CD4-positive, alpha-beta T cell (primary cell): ENCODE data around the gene TIAM1. TPM values are rescaled to one million over a fixed set of nuclear protein-coding genes. Genes with fewer than 3 reads are reported as not detected.

Experiments
- ATAC-seq: fragments of 200-7000 bp; cut with Tn5 transposase; one replicate; pipeline ENCODE4 v1.10.0; 2022; ENCODE audit warnings: mild to moderate bottlenecking; ENCODE audit not compliant: poor library complexity
- CTCF ChIA-PET: fragments of 350-600 bp; sonication (Branson Sonifier 250); formaldehyde crosslinking; loops from one replicate; lab custom pipeline; 2021; ENCODE audit warnings: antibody characterized with exemption, inconsistent platforms; lab: Charles Lee
- POLR2A ChIA-PET: fragments of 350-600 bp; sonication (Branson Sonifier 250); formaldehyde crosslinking; loops from one replicate; lab custom pipeline; 2021; ENCODE audit warnings: antibody characterized with exemption, inconsistent platforms; lab: Charles Lee
- DNase-seq, 14 experiments: peaks; one replicate each; pipeline ENCODE4 v3.0.0-alpha.2; 2013 to 2020; ENCODE audit warnings: mixed read lengths in 2 of 14
- H3K27ac ChIP-seq, 2 donors: one replicate each; pipeline versions ENCODE4 v1.5.1 to v1.7.0; 2013; ENCODE audit warnings: low read length in 2 of 2, low read depth in 1 of 2, mild to moderate bottlenecking in 1 of 2
- H3K27me3 ChIP-seq, 2 experiments: 1 replicate in 1 of 2; 2 replicates in 1 of 2; pipeline versions ENCODE4 v1.6.1 to v1.7.0; 2013; ENCODE audit warnings: low read length in 2 of 2, control low read depth in 1 of 2, mild to moderate bottlenecking in 1 of 2, moderate library complexity in 1 of 2; ENCODE audit not compliant: insufficient read depth in 2 of 2, control insufficient read depth in 1 of 2
- H3K36me3 ChIP-seq: one replicate; pipeline ENCODE4 v1.6.1; 2013; ENCODE audit warnings: low read length, control low read depth; ENCODE audit not compliant: insufficient read depth
- H3K4me1 ChIP-seq: one replicate; pipeline ENCODE4 v1.6.1; 2013; ENCODE audit warnings: low read length, control low read depth; ENCODE audit not compliant: insufficient read depth
- H3K4me3 ChIP-seq: one replicate; pipeline ENCODE4 v1.5.1; 2013; ENCODE audit warnings: mild to moderate bottlenecking, low read length, moderate library complexity
- H3K9me3 ChIP-seq, 2 experiments: 1 replicate in 1 of 2; 2 replicates in 1 of 2; pipeline versions ENCODE4 v1.6.1 to v1.7.0; 2013; ENCODE audit warnings: low read length in 2 of 2, mild to moderate bottlenecking in 2 of 2, control low read depth in 1 of 2, moderate library complexity in 1 of 2; ENCODE audit not compliant: control insufficient read depth in 1 of 2, insufficient read depth in 1 of 2
- H3K27ac Mint-ChIP-seq: one replicate; pipeline ENCODE4 v1.8.0; 2020; ENCODE audit warnings: mixed read lengths
- H3K27me3 Mint-ChIP-seq: one replicate; pipeline ENCODE4 v1.8.0; 2021; ENCODE audit warnings: mixed read lengths
- H3K36me3 Mint-ChIP-seq: one replicate; pipeline ENCODE4 v1.8.0; 2021; ENCODE audit warnings: low read depth, mixed read lengths
- H3K4me1 Mint-ChIP-seq: one replicate; pipeline ENCODE4 v1.8.0; 2021; ENCODE audit warnings: low read depth, mixed read lengths
- H3K4me3 Mint-ChIP-seq: one replicate; pipeline ENCODE4 v1.8.0; 2020; ENCODE audit warnings: mild to moderate bottlenecking, mixed read lengths
- H3K9me3 Mint-ChIP-seq: one replicate; pipeline ENCODE4 v1.8.0; 2020; ENCODE audit warnings: mixed read lengths
- intact Hi-C, 2 experiments: fragments of 100-400 bp; cut with DNase I in 1 of 2; cut with micrococcal nuclease in 1 of 2; formaldehyde crosslinking; loops; one replicate each; pipeline versions ENCODE4 v1.15.1 to v1.9.0; 2023 to 2025; cut with DNase I, micrococcal nuclease
- total RNA-seq, 174 experiments: library from RNA in 2 of 174; stranded (reverse) in 2 of 174; gene quantifications; one replicate each; pipeline ENCODE4 v1.2.3 and lab custom pipeline; 2021 to 2026
- TF ChIP-seq, protein P1 (sequence below): fragments of 200-600 bp; IDR thresholded peaks from one replicate; pipeline ENCODE4 v1.8.0; 2022; ENCODE audit warnings: antibody characterized with exemption, mild to moderate bottlenecking

The TIAM1 gene
- total RNA-seq, 2 experiments from 2014 or later = 39.6 to 39.8 TPM

DNA sequence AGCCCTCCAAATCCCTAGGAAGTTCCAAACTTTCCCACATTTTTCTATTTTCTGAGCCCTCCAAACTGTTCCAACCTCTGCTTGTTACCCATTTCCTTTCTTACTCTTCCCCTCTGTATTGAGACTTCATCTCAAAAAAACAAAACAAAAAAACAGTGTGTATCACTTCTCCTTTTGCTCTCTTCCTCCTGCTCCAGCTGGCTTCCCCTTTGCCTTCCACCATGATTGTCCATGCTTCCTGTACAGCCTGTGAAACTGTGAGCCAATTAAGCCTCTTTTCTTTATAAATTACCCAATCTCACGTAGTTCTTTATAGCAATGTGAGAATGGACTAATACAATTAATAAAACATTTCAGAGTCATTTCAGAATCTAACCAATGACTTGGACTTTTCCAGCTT, 236.2 kb downstream of the TIAM1 start:
- peaks cover 9% of the 10 kb centered on the region for H3K4me1 ChIP-seq
- POLR2A ChIA-PET = interaction anchor here (0.6 to 1.1 kb wide), 3 partner anchors 25 to 77 kb away, joined by 3 to 5 read pairs (median 3); no protein-coding TSS in a partner anchor

DNA sequence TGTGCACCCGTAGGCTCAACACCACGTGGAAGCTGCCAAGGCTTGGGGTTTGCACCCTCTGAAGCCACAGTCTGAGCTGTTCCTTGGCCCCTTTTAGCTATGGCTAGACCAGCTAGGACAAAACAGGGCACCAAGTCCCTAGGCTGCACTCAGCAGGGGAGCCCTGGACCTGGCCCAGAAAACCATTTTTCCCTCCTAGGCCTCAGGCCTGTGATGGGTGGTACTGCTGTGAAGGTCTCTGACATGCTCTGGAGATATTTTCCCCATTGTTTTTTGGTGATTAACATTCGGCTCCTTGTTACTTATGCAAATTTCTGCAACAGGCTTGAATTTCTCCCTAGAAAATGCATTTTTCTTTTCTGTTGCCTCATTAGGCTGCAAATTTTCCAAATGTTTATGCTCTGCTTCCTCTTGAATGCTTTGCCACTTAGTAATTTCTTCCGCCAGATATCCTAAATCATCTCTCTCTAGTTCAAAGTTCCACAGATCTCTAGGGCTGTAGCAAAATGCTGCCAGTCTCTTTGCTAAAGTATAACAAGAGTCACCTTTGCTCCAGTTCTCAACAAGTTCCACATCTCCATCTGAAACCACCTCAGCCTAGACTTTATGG, 236.8 kb downstream of the TIAM1 start:
- ChIA-PET POLR2A (interaction anchor here (0.6 kb wide), 1 partner anchor 76 kb away, joined by 3 read pairs; no protein-coding TSS in a partner anchor), CTCF (interaction anchor here (1.1 kb wide), 1 partner anchor 473 kb away, joined by 3 read pairs; no protein-coding TSS in a partner anchor)
- DNase-seq (no peak), ATAC-seq (no peak)
- H3K4me1 ChIP-seq = peaks cover 14% of the 10 kb centered on the region
- Mint-ChIP-seq H3K36me3 (peaks cover 12% of the 10 kb centered on the region), H3K27ac (no peak overlapping the region), H3K4me3 (no peak overlapping the region), H3K4me1 (peaks cover 22% of the 10 kb centered on the region), H3K9me3 (no peaks in the 10 kb centered on the region), H3K27me3 (no peaks in the 10 kb centered on the region)
- no peaks in the 10 kb centered on the region for H3K9me3 ChIP-seq
- TF ChIP-seq, protein P1, sequence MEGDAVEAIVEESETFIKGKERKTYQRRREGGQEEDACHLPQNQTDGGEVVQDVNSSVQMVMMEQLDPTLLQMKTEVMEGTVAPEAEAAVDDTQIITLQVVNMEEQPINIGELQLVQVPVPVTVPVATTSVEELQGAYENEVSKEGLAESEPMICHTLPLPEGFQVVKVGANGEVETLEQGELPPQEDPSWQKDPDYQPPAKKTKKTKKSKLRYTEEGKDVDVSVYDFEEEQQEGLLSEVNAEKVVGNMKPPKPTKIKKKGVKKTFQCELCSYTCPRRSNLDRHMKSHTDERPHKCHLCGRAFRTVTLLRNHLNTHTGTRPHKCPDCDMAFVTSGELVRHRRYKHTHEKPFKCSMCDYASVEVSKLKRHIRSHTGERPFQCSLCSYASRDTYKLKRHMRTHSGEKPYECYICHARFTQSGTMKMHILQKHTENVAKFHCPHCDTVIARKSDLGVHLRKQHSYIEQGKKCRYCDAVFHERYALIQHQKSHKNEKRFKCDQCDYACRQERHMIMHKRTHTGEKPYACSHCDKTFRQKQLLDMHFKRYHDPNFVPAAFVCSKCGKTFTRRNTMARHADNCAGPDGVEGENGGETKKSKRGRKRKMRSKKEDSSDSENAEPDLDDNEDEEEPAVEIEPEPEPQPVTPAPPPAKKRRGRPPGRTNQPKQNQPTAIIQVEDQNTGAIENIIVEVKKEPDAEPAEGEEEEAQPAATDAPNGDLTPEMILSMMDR = no peak
- intact Hi-C loops = no loop called here
- no peak overlapping the region for H3K27ac ChIP-seq
- H3K36me3 ChIP-seq = no peaks in the 10 kb centered on the region
- no peak overlapping the region for H3K4me3 ChIP-seq
- no peaks in the 10 kb centered on the region for H3K27me3 ChIP-seq

More for the DNA sequence above, 236.2 kb downstream of the TIAM1 start:
- no peaks in the 10 kb centered on the region for H3K27me3 ChIP-seq
- H3K36me3 Mint-ChIP-seq = peaks cover 12% of the 10 kb centered on the region
- no peak overlapping the region for H3K27ac Mint-ChIP-seq
- H3K9me3 ChIP-seq = no peaks in the 10 kb centered on the region
- no peak overlapping the region for H3K4me3 ChIP-seq
- H3K27ac ChIP-seq = no peak overlapping the region
- no peaks in the 10 kb centered on the region for H3K9me3 Mint-ChIP-seq
- CTCF ChIA-PET = interaction anchor here (1.1 kb wide), 1 partner anchor 473 kb away, joined by 3 read pairs; no protein-coding TSS in a partner anchor
- intact Hi-C loops = no loop called here
- H3K4me3 Mint-ChIP-seq = no peak overlapping the region
- TF ChIP-seq, protein P1 = no peak
- DNase-seq (peak in 2 of 14 experiments; percentile 21 to 32), ATAC-seq (no peak)
- H3K36me3 ChIP-seq = no peaks in the 10 kb centered on the region
- H3K4me1 Mint-ChIP-seq = peaks cover 16% of the 10 kb centered on the region
- no peaks in the 10 kb centered on the region for H3K27me3 Mint-ChIP-seq

DNA sequence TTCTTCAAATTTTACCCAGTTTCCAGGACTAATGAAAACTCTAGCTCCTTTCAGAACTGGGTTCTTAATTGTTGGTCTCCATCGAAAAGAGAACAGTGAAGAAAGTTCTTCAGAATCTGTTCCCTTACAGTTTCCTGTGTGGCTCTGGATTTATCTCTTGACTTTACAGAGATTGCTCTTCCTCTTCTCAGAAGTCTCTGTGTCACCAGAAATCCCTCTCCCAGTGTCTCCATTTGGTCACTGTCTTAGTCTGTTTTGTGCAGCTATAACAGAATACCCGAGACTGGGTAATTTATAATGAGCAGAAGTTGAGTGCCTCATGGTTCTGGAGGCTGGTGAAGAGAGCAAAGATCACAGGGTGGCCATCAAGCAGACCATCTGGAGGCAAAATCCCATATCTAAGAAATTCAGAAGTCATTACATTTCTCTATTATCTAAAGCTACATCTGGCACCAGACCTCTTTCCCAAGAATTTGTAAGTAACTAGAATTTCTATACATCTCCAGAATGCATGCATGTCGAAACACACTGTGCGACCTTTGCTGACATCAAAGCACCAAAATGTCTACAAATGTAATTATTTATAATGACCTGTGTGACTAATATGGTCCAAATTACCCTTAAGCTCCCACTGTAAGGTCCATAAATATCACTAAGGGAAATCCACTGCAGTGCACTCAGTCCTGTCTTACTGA, 240.3 kb downstream of the TIAM1 start:
- H3K36me3 Mint-ChIP-seq = peaks cover 12% of the 10 kb centered on the region
- TF ChIP-seq, protein P1 = no peak
- ChIA-PET CTCF (interaction anchor here (0.6 to 2.0 kb wide), 2 partner anchors 77 to 133 kb away, joined by 3 to 5 read pairs; no protein-coding TSS in a partner anchor), POLR2A (interaction anchor here (0.8 to 1.6 kb wide), 4 partner anchors 17 to 82 kb away, joined by 3 to 5 read pairs (median 4); no protein-coding TSS in a partner anchor)
- intact Hi-C loops = no loop called here
- no peaks in the 10 kb centered on the region for H3K27me3 Mint-ChIP-seq
- peak overlapping the region; percentile 2 for H3K4me3 Mint-ChIP-seq
- Histone ChIP-seq H3K27ac (no peak overlapping the region), H3K36me3 (no peaks in the 10 kb centered on the region), H3K4me3 (no peak overlapping the region), H3K9me3 (no peaks in the 10 kb centered on the region), H3K27me3 (no peaks in the 10 kb centered on the region), H3K4me1 (peaks cover 24% of the 10 kb centered on the region)
- H3K9me3 Mint-ChIP-seq = no peaks in the 10 kb centered on the region
- ATAC-seq (no peak), DNase-seq (no peak)
- H3K4me1 Mint-ChIP-seq = peaks cover 29% of the 10 kb centered on the region
- peak overlapping the region; percentile 11 for H3K27ac Mint-ChIP-seq
